Keratinocyte (primary cell): ENCODE measurements around the gene RSPRY1.

ENCODE experiments used
- CTCF ChIP-seq, 3 experiments: IDR thresholded peaks in 1 of 3; conservative IDR thresholded peaks in 1 of 3; optimal IDR thresholded peaks in 1 of 3; 2 replicates in 2 of 3; 3 replicates in 1 of 3; pipeline versions ENCODE3 to v1.5.1; 2011; ENCODE audit warnings: low read length in 3 of 3, mild to moderate bottlenecking in 3 of 3, moderate library complexity in 2 of 3, control low read depth in 1 of 3, inconsistent platforms in 1 of 3; ENCODE audit not compliant: insufficient read depth in 2 of 3; ENCODE audit errors: extremely low read depth in 1 of 3
- EZH2 ChIP-seq: IDR thresholded peaks from one replicate; pipeline ENCODE4 v1.6.1; 2012; ENCODE audit warnings: inconsistent platforms, mild to moderate bottlenecking, low read length, moderate library complexity

DNA sequence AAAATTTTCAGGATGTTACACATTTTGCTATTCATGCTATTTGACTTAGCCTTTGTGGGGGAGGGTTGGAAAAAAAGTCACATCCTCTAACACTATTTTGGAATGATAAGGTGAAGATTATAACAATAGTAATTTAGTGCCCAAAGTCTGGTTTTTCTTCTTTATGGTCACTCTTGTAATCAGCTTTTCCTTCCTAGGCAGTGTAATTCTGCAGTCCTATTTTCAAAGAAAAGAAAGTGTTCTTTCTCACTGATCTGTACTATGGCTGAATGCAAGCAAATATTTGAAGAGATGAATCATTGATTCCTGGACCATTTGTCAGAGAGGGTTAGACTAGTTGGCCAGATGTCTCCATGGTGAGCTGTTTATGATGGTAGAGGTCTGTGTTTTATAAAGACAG lies 8.4 kb downstream of the RSPRY1 start:
- no peak for TF ChIP-seq CTCF (optimal IDR thresholded peaks at IDR 0.05 in 1 of 3, IDR thresholded peaks at IDR 0.05 in 1 of 3, conservative IDR thresholded peaks at IDR 0.05 in 1 of 3; ENCODE audit: extremely low read depth in 1 of 3, insufficient read depth in 2 of 3, low read length in 3 of 3)
- no peak for TF ChIP-seq EZH2
